ENCODE data around the gene GALNT15. TPM values are rescaled to one million over a fixed set of nuclear protein-coding genes. Genes with fewer than 3 reads are reported as not detected.

Gene GALNT15
- total and polyA plus RNA-seq, 2 donors: 2.6 to 41.2 TPM

DNA sequence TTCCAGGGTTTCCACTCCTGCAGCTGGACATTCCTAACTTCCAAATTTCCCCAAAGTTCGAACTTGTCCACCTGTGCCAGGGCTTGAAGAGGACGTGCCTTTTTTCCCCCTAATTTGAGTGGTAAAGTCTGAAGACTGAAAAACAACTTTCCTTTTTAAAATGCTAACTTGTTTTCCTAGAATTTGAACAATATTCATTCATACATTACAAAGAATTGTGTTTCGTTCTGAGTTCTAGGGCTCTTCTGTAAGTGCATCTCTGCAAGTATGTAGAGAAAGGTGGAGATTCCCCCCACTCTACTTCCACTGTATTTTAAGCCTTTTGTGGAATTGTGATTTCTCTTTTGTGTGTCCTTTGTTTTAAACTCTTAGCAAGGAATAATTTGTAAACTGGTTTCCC is 80.8 kb downstream of the GALNT15 start:
- H3K36me3 ChIP-seq (ENCODE audit: control insufficient read depth in 2 of 2, insufficient read depth in 2 of 2, low read length in 1 of 2): peaks cover 0 to 5% of the 10 kb centered on the region in 2 donors
- peak overlapping the region in 1 of 2 donors; percentile 38 for H3K27ac ChIP-seq (ENCODE audit: low read depth in 1 of 2, low read length in 1 of 2)
- DNase-seq (ENCODE audit: low read depth in 6 of 9, low spot score in 9 of 9): no peak
- H3K9me3 ChIP-seq (ENCODE audit: control insufficient read depth in 2 of 2, insufficient read depth in 1 of 2, low read length in 1 of 2): no peaks in the 10 kb centered on the region
- no peaks in the 10 kb centered on the region for H3K27me3 ChIP-seq (ENCODE audit: control insufficient read depth in 2 of 2, insufficient read depth in 1 of 2, low read length in 1 of 2)
- peaks cover 14 to 32% of the 10 kb centered on the region in 2 donors for H3K4me1 ChIP-seq (ENCODE audit: control insufficient read depth in 2 of 2, insufficient read depth in 2 of 2, low read length in 2 of 2)
- WGBS: 89% methylated on average over 3 of the region's 3 CpGs
- no peak overlapping the region for H3K4me3 ChIP-seq (ENCODE audit: low read length in 2 of 2)

DNA sequence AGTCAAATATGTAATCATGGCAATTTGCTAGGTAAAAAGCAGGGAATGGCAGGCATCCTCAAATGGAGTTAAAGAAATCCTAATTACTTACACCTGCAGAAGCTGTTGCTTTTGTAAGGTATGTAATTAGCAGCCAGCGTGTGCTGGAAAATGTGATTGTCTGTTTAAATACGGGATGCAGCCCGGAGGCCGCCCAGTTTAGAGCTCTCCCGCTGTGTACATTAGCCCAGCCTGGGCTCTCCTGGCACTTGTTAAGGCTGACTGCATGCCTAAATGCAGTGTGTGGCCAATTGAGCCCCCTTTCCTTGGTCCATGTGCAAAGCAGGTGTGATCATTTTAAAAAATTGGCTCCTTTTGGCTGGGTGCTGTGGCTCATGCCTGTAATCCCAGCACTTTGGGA is 81.2 kb downstream of the GALNT15 start:
- DNase-seq (ENCODE audit: low read depth in 6 of 9, low spot score in 9 of 9): no peak
- WGBS: 98% methylated on average over 5 of the region's 5 CpGs
- peaks cover 0 to 8% of the 10 kb centered on the region in 2 donors for H3K36me3 ChIP-seq (ENCODE audit: control insufficient read depth in 2 of 2, insufficient read depth in 2 of 2, low read length in 1 of 2)

DNA sequence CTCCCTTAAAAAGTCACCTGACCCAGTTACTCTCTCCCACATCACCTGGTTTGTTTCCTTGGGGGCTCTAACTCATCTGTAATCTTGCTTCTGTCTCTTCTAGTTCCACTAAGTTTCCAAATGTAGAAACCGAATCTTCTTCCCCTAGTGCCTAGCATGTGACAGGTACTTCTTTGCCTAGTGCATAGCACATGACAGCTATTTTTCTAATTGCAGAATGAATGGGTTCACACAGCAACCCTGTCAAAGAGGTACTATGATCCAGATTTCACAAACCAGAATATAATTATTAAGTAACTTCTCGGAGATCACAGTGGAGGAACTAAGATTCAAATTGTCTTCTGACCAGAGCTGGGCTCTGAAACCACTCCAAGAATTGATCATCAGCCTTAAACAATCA is 82.8 kb downstream of the GALNT15 start:
- WGBS: 98% methylated on average over 2 of the region's 2 CpGs

More for the DNA sequence above, 81.2 kb downstream of the GALNT15 start:
- Histone ChIP-seq H3K27ac (ENCODE audit: low read depth in 1 of 2, low read length in 1 of 2) (no peak overlapping the region), H3K4me1 (ENCODE audit: control insufficient read depth in 2 of 2, insufficient read depth in 2 of 2, low read length in 2 of 2) (peaks cover 14 to 32% of the 10 kb centered on the region in 2 donors), H3K9me3 (ENCODE audit: control insufficient read depth in 2 of 2, insufficient read depth in 1 of 2, low read length in 1 of 2) (no peaks in the 10 kb centered on the region), H3K27me3 (ENCODE audit: control insufficient read depth in 2 of 2, insufficient read depth in 1 of 2, low read length in 1 of 2) (no peaks in the 10 kb centered on the region), H3K4me3 (ENCODE audit: low read length in 2 of 2) (no peak overlapping the region)

DNA sequence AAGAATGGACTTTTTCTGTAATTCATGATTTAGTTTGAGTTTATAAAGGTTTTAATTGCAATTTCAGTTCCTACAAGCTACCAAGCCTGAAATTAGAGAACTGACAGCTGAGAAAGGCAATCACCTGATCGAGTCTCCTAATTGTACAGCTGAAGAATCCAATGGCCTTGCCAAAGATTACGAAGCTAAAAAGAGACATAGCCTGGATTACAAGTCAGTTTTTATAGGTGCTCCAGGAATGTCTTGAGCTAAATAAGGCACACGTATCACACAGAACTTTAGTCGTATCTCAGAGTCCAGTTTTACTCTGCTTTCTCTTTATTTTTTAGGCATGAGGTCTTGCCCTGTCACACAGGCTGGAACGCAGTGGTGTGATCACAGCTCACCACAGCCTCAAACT is 83.7 kb downstream of the GALNT15 start:
- Histone ChIP-seq H3K4me1 (ENCODE audit: control insufficient read depth in 2 of 2, insufficient read depth in 2 of 2, low read length in 2 of 2) (peaks cover 14 to 32% of the 10 kb centered on the region in 2 donors), H3K36me3 (ENCODE audit: control insufficient read depth in 2 of 2, insufficient read depth in 2 of 2, low read length in 1 of 2) (peaks cover 0 to 12% of the 10 kb centered on the region in 2 donors), H3K27ac (ENCODE audit: low read depth in 1 of 2, low read length in 1 of 2) (peak overlapping the region; percentile 29 to 46), H3K27me3 (ENCODE audit: control insufficient read depth in 2 of 2, insufficient read depth in 1 of 2, low read length in 1 of 2) (no peaks in the 10 kb centered on the region), H3K9me3 (ENCODE audit: control insufficient read depth in 2 of 2, insufficient read depth in 1 of 2, low read length in 1 of 2) (no peaks in the 10 kb centered on the region), H3K4me3 (ENCODE audit: low read length in 2 of 2) (no peak overlapping the region)
- 87% methylated on average over 5 of the region's 5 CpGs for WGBS
- DNase-seq (ENCODE audit: low read depth in 6 of 9, low spot score in 9 of 9): no peak

More for the DNA sequence above, 82.8 kb downstream of the GALNT15 start:
- Histone ChIP-seq H3K27me3 (ENCODE audit: control insufficient read depth in 2 of 2, insufficient read depth in 1 of 2, low read length in 1 of 2) (no peaks in the 10 kb centered on the region), H3K9me3 (ENCODE audit: control insufficient read depth in 2 of 2, insufficient read depth in 1 of 2, low read length in 1 of 2) (no peaks in the 10 kb centered on the region), H3K36me3 (ENCODE audit: control insufficient read depth in 2 of 2, insufficient read depth in 2 of 2, low read length in 1 of 2) (peaks cover 0 to 12% of the 10 kb centered on the region in 2 donors), H3K4me3 (ENCODE audit: low read length in 2 of 2) (no peak overlapping the region), H3K4me1 (ENCODE audit: control insufficient read depth in 2 of 2, insufficient read depth in 2 of 2, low read length in 2 of 2) (peaks cover 14 to 32% of the 10 kb centered on the region in 2 donors), H3K27ac (ENCODE audit: low read depth in 1 of 2, low read length in 1 of 2) (no peak overlapping the region)
- DNase-seq (ENCODE audit: low read depth in 6 of 9, low spot score in 9 of 9): no peak

DNA sequence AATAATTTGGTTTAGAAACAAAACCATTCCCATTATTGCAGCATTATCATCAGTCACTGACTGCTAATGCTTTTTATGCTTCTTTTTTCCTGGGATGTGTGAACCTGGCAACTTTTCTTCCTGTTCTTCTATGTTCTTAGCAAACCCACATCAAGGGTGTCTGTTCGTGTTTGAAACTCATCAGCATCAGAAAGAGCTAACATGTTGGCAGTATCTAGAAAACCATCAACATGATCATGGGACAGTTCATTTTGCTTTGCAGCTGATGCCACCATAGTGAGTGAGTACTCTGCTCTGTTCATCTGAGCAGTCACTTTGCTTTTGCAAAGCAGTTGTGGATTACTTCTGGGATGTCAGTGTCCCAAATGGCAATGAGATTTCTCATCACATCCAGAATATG is 84.4 kb downstream of the GALNT15 start:
- 6% methylated on average over 1 of the region's 1 CpG for WGBS
- DNase-seq (ENCODE audit: low read depth in 6 of 9, low spot score in 9 of 9): peak in 5 of 9 donors; percentile 45 to 80 (median 50)

DNA sequence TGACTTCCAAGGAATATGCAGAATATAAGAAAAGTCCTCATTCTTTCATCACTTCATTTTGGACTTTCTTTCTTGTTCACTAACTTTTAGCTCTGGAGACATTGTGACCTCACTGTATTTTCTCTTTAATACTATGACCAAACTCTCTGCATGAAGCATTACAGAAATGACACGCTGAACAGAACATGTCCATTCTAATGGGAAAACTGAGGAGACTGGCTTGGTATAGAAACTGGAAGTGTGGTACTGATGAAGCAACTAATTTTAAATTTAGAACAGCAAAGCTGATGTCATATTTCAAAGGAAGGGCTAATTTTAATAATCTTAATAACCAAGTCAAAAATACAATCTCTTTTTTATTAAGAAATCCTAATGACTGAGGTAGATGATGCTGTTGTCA is 85.6 kb downstream of the GALNT15 start:
- DNase-seq (ENCODE audit: low read depth in 6 of 9, low spot score in 9 of 9): no peak
- Histone ChIP-seq H3K4me1 (ENCODE audit: control insufficient read depth in 2 of 2, insufficient read depth in 2 of 2, low read length in 2 of 2) (peaks cover 7 to 27% of the 10 kb centered on the region in 2 donors), H3K4me3 (ENCODE audit: low read length in 2 of 2) (no peak overlapping the region), H3K27ac (ENCODE audit: low read depth in 1 of 2, low read length in 1 of 2) (no peak overlapping the region), H3K36me3 (ENCODE audit: control insufficient read depth in 2 of 2, insufficient read depth in 2 of 2, low read length in 1 of 2) (peaks cover 0 to 12% of the 10 kb centered on the region in 2 donors), H3K9me3 (ENCODE audit: control insufficient read depth in 2 of 2, insufficient read depth in 1 of 2, low read length in 1 of 2) (no peaks in the 10 kb centered on the region), H3K27me3 (ENCODE audit: control insufficient read depth in 2 of 2, insufficient read depth in 1 of 2, low read length in 1 of 2) (no peaks in the 10 kb centered on the region)
- WGBS: 99% methylated on average over 1 of the region's 1 CpG

More for the DNA sequence above, 84.4 kb downstream of the GALNT15 start:
- peaks cover 0 to 12% of the 10 kb centered on the region in 2 donors for H3K36me3 ChIP-seq (ENCODE audit: control insufficient read depth in 2 of 2, insufficient read depth in 2 of 2, low read length in 1 of 2)
- peak overlapping the region; percentile 29 to 61 for H3K27ac ChIP-seq (ENCODE audit: low read depth in 1 of 2, low read length in 1 of 2)
- no peaks in the 10 kb centered on the region for H3K27me3 ChIP-seq (ENCODE audit: control insufficient read depth in 2 of 2, insufficient read depth in 1 of 2, low read length in 1 of 2)
- peaks cover 14 to 33% of the 10 kb centered on the region in 2 donors for H3K4me1 ChIP-seq (ENCODE audit: control insufficient read depth in 2 of 2, insufficient read depth in 2 of 2, low read length in 2 of 2)
- no peaks in the 10 kb centered on the region for H3K9me3 ChIP-seq (ENCODE audit: control insufficient read depth in 2 of 2, insufficient read depth in 1 of 2, low read length in 1 of 2)
- H3K4me3 ChIP-seq (ENCODE audit: low read length in 2 of 2): no peak overlapping the region

DNA sequence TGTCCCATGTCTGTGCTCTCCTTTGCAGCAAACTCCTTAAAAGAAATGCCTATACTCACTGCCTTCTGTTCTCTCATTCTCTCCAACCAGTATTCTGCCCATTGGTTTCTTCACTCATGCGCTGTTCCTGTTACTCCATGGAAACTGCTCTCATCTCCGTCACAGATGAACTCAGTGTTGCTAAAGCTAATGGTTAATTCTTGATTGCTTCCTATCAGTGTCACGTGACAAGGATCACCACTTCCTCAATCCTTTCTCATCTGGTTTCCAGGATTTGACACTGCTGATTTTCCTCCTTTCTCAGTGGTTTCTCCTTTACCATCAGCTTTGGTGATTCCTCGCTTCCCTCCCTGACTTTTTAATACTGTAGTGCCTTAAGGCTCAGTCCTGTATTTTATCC is 87.7 kb downstream of the GALNT15 start:
- Histone ChIP-seq H3K27me3 (ENCODE audit: control insufficient read depth in 2 of 2, insufficient read depth in 1 of 2, low read length in 1 of 2) (no peaks in the 10 kb centered on the region), H3K4me1 (ENCODE audit: control insufficient read depth in 2 of 2, insufficient read depth in 2 of 2, low read length in 2 of 2) (peaks cover 9 to 30% of the 10 kb centered on the region in 2 donors), H3K36me3 (ENCODE audit: control insufficient read depth in 2 of 2, insufficient read depth in 2 of 2, low read length in 1 of 2) (peaks cover 0 to 12% of the 10 kb centered on the region in 2 donors), H3K9me3 (ENCODE audit: control insufficient read depth in 2 of 2, insufficient read depth in 1 of 2, low read length in 1 of 2) (no peaks in the 10 kb centered on the region), H3K27ac (ENCODE audit: low read depth in 1 of 2, low read length in 1 of 2) (no peak overlapping the region), H3K4me3 (ENCODE audit: low read length in 2 of 2) (no peak overlapping the region)
- DNase-seq (ENCODE audit: low read depth in 6 of 9, low spot score in 9 of 9): no peak
- 87% methylated on average over 4 of the region's 4 CpGs for WGBS

DNA sequence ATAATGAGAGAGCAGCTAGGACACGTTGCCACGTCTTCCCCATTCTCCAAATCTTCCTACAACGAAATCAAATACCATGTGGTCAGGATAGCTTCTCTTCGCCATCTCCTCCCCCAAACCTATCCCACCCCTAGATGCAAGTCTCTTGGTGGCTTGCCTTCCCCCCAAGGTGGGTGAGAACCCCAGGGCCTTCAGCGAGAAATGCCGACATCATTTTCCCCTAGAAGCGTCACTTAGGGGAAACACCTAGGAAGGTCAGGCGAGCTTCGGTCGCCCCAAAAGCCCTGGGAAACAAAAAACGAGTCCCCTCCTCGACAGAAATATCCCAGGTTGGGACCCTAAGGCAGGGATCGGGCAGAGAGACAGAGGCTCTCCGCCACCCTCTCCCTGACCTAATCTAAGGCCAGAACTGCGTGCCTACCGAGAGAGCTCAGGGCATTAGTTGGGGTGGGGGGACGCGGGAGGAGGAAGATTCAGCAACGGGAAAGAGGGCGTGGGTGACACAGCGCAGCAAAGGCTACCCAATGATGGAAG is 89.8 kb downstream of the GALNT15 start:
- H3K36me3 ChIP-seq (ENCODE audit: control insufficient read depth in 2 of 2, insufficient read depth in 2 of 2, low read length in 1 of 2): peaks cover 0 to 10% of the 10 kb centered on the region in 2 donors
- WGBS: under 1% methylated on average over 21 of the region's 21 CpGs
- H3K9me3 ChIP-seq (ENCODE audit: control insufficient read depth in 2 of 2, insufficient read depth in 1 of 2, low read length in 1 of 2): no peaks in the 10 kb centered on the region
- H3K27me3 ChIP-seq (ENCODE audit: control insufficient read depth in 2 of 2, insufficient read depth in 1 of 2, low read length in 1 of 2): no peaks in the 10 kb centered on the region
- H3K27ac ChIP-seq (ENCODE audit: low read depth in 1 of 2, low read length in 1 of 2): peak overlapping the region; percentile 75 to 88
- peaks cover 4 to 21% of the 10 kb centered on the region in 2 donors for H3K4me1 ChIP-seq (ENCODE audit: control insufficient read depth in 2 of 2, insufficient read depth in 2 of 2, low read length in 2 of 2)
- H3K4me3 ChIP-seq (ENCODE audit: low read length in 2 of 2): peak overlapping the region; percentile 62 to 82
- DNase-seq (ENCODE audit: low read depth in 6 of 9, low spot score in 9 of 9): no peak

DNA sequence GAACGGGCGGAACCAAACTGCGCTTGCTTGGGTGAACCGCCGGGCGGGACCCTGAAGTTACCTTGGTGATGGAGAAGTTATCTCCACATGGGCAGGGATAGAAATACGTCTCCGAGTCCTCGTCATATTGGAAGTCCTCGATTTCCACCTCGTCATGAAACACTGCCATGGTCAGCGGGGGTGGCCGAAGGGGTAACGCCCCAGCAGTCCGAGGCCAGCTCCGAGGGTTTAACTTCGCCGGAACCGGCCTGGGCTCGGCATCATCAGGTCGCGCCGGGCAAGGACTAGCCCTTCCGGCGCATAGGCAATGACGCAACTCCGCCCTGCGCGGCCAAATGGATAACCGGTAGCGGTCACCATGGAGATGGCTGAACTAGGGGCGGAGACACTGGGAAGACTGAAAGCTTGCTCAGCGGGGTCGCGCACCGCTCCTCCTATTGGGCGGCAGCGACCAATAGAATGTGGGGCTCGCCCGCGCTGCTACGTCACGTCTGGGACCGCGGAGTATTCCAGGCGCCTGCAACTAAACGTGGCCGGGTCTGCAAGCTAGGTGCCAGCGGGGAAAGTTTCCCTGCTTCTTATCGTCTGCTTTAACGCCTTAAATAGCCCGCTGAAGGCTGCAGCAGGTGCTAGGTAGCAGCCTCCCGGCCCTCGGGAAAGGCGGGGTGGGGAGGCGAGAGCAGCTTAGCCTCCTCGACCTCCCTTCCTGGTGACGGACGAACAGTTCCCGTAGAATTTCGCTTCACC is 90.4 kb downstream of the GALNT15 start, which contains the start of the genes DPH3 and OXNAD1:
DPH3 (minus strand) TSS at position 236 of the 747 bp plus-strand sequence; CDS start at position 169, 67 bp downstream.
OXNAD1 (plus strand) TSS at position 505 of the 747 bp plus-strand sequence. CDS start 5,741 bp downstream, outside the sequence.
- no peaks in the 10 kb centered on the region for H3K27me3 ChIP-seq (ENCODE audit: control insufficient read depth in 2 of 2, insufficient read depth in 1 of 2, low read length in 1 of 2)
- H3K4me1 ChIP-seq (ENCODE audit: control insufficient read depth in 2 of 2, insufficient read depth in 2 of 2, low read length in 2 of 2): peaks cover 3 to 17% of the 10 kb centered on the region in 2 donors
- H3K36me3 ChIP-seq (ENCODE audit: control insufficient read depth in 2 of 2, insufficient read depth in 2 of 2, low read length in 1 of 2): peaks cover 0 to 7% of the 10 kb centered on the region in 2 donors
- peak within 1 kb of the TSS; percentile 75 to 88 for H3K27ac ChIP-seq (ENCODE audit: low read depth in 1 of 2, low read length in 1 of 2)
- DNase-seq (ENCODE audit: low read depth in 6 of 9, low spot score in 9 of 9): peak; percentile 97 to 100 (median 99)
- H3K4me3 ChIP-seq (ENCODE audit: low read length in 2 of 2): peak within 1 kb of the TSS; percentile 62 to 82
- H3K9me3 ChIP-seq (ENCODE audit: control insufficient read depth in 2 of 2, insufficient read depth in 1 of 2, low read length in 1 of 2): no peaks in the 10 kb centered on the region
- WGBS: under 1% methylated on average over 61 of the region's 61 CpGs

All from thymus (tissue), 11 donors.